HFFc6 (cell line): ENCODE data around the gene NAV3. TPM values are rescaled to one million over a fixed set of nuclear protein-coding genes. Genes with fewer than 3 reads are reported as not detected.

Experiments
- DNase-seq: peaks from one replicate; pipeline ENCODE4 v3.0.0-alpha.2; 2018
- H3K27ac Mint-ChIP-seq: 2 replicates; pipeline ENCODE4 v1.8.0; 2020; ENCODE audit warnings: mild to moderate bottlenecking, mixed read lengths
- H3K27me3 Mint-ChIP-seq: 2 replicates; pipeline ENCODE4 v1.8.0; 2021; ENCODE audit warnings: mild to moderate bottlenecking, moderate library complexity, mixed read lengths; ENCODE audit not compliant: insufficient read depth
- H3K36me3 Mint-ChIP-seq: 2 replicates; pipeline ENCODE4 v1.8.0; 2021; ENCODE audit warnings: low read depth, mixed read lengths
- H3K4me1 Mint-ChIP-seq: 2 replicates; pipeline ENCODE4 v1.8.0; 2020; ENCODE audit warnings: low read depth, mixed read lengths
- H3K4me3 Mint-ChIP-seq: 2 replicates; pipeline ENCODE4 v1.8.0; 2020; ENCODE audit warnings: mild to moderate bottlenecking, moderate library complexity, mixed read lengths
- H3K9me3 Mint-ChIP-seq: 2 replicates; pipeline ENCODE4 v1.8.0; 2020; ENCODE audit warnings: mild to moderate bottlenecking, mixed read lengths
- total RNA-seq, 6 experiments: library from RNA; stranded (reverse); fragmentation: NEBNext Ultra II Directional; extraction: Animal tissue kit (Norgen Biotek cat#: 25700); gene quantifications; 2 replicates in 1 of 6; 3 replicates in 5 of 6; pipeline ENCODE4 v1.2.3, GENCODE V29; 2021
- TF ChIP-seq, protein P1 (sequence below): fragments of 200-600 bp; sonication (generic); IDR thresholded peaks from 2 replicates; pipeline ENCODE4 v1.5.0; 2021; ENCODE audit warnings: antibody characterized with exemption, mild to moderate bottlenecking

The NAV3 gene
- total RNA-seq, 6 experiments from 2014 or later = 86.7 to 142 (median 107) TPM

DNA sequence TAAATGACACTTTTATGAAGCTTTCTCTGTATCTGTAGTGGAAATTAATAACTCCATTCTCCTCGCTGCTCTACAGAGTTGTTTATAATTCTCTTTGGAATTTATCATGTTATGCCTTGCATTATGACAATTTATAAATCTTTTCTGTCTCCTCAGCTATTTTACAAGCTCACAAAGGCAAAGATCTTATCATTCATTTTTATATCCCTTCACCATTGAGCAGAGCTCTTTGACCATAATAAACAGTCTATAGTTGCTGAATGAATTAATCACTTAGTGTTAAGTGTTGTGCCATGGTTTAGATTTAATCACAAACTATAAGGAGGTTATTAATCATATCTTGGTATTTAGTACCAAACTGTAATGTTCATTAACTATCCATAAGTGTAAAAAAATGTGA is 126.4 kb downstream of the NAV3 start:
- H3K27me3 Mint-ChIP-seq = 0 out of 2 replicates have a peak, but pooled peaks cover 3% of the 10 kb centered on the region
- peaks cover 65% of the 10 kb centered on the region for H3K4me1 Mint-ChIP-seq
- H3K36me3 Mint-ChIP-seq = peaks cover 46% of the 10 kb centered on the region
- no peak for DNase-seq
- H3K4me3 Mint-ChIP-seq = peak overlapping the region; percentile 25; the same call in 1 of the 2 replicates
- TF ChIP-seq, protein P1, sequence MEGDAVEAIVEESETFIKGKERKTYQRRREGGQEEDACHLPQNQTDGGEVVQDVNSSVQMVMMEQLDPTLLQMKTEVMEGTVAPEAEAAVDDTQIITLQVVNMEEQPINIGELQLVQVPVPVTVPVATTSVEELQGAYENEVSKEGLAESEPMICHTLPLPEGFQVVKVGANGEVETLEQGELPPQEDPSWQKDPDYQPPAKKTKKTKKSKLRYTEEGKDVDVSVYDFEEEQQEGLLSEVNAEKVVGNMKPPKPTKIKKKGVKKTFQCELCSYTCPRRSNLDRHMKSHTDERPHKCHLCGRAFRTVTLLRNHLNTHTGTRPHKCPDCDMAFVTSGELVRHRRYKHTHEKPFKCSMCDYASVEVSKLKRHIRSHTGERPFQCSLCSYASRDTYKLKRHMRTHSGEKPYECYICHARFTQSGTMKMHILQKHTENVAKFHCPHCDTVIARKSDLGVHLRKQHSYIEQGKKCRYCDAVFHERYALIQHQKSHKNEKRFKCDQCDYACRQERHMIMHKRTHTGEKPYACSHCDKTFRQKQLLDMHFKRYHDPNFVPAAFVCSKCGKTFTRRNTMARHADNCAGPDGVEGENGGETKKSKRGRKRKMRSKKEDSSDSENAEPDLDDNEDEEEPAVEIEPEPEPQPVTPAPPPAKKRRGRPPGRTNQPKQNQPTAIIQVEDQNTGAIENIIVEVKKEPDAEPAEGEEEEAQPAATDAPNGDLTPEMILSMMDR = no peak
- H3K27ac Mint-ChIP-seq = peak overlapping the region; percentile 66
- peaks cover 4% of the 10 kb centered on the region; the same call in 1 of the 2 replicates for H3K9me3 Mint-ChIP-seq

DNA sequence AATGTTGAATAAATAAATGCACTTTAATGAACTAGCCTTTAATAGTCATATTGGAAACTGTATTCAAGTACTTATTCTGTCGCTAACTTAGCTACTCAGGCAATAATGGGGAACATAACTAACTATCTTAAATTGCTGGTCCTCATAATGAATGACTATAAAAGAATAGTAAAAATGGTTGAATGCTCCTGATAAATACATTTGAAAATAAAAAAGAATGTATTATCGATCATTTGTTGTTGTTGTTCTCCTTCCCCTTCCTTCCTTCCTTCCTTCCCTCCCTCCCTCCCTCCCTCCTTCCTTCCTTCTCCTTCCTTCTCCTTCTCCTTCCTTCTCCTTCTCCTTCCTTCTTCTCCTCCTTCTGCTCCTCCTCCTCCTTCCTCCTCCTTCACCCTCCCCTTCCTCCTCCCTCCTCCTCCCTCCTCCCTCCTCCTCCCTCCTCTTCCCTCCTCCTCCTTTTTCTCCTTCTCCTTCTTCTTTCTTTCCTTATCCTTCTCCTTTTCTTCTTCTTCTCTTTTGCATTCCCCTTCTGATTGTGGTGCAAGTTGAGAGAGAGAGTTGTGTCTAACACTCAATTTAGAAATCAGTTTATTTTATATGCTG is 133.0 kb downstream of the NAV3 start:
- H3K9me3 Mint-ChIP-seq = no peaks in the 10 kb centered on the region

DNA sequence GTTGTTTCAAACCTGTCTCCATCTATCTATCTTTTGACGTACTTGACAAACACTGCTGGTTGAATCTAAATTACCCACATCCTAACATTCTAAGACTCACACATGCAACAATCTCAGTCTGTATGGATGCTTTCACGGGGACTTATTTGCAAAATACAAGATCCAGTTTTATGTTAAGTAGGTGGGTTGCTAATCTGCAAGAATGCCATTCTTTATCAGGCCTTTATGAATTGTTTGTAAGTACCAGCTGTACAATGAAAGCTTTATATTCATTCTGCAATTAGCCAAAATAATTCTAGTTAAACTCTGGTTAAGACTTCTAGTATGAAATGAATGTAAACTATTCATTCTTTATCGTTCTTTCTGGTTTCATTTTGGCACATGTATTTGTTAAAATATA is 135.1 kb downstream of the NAV3 start:
- no peak for DNase-seq
- 0 out of 2 replicates have a peak, but pooled peaks cover 3% of the 10 kb centered on the region for H3K27me3 Mint-ChIP-seq
- TF ChIP-seq, protein P1 = no peak
- H3K4me3 Mint-ChIP-seq = peak overlapping the region; percentile 28
- H3K36me3 Mint-ChIP-seq = peaks cover 39% of the 10 kb centered on the region
- H3K27ac Mint-ChIP-seq = peak overlapping the region; percentile 18
- H3K9me3 Mint-ChIP-seq = no peaks in the 10 kb centered on the region
- peaks cover 35% of the 10 kb centered on the region for H3K4me1 Mint-ChIP-seq

More for the DNA sequence above, 133.0 kb downstream of the NAV3 start:
- peak overlapping the region; percentile 66 for H3K27ac Mint-ChIP-seq
- DNase-seq = no peak
- peaks cover 27% of the 10 kb centered on the region for H3K36me3 Mint-ChIP-seq
- peaks cover 39% of the 10 kb centered on the region for H3K4me1 Mint-ChIP-seq
- 0 out of 2 replicates have a peak, but pooled peaks cover 3% of the 10 kb centered on the region for H3K27me3 Mint-ChIP-seq
- TF ChIP-seq, protein P1 = no peak
- H3K4me3 Mint-ChIP-seq = no peak overlapping the region

DNA sequence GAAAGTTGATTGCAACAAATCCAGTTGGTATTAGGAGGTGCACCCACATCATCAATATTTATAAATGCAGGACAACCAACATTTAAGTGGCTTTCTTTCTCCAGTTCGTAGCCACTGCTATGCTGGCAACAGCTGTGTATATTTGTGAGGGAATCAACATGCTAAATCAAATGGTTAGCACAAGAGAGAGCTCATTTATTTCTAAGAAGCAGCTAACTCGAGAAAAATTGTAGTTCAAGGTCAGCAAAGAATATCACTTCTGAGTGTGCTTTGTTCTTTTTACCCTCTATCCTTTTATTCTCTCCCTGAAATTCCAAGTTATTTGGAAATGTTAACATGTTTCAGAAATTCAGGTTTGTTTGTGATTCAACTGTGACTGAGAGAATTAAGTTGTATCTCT is 137.3 kb downstream of the NAV3 start:
- H3K27me3 Mint-ChIP-seq = no peaks in the 10 kb centered on the region
- H3K36me3 Mint-ChIP-seq = peaks cover 38% of the 10 kb centered on the region
- no peaks in the 10 kb centered on the region for H3K9me3 Mint-ChIP-seq
- H3K27ac Mint-ChIP-seq = no peak overlapping the region; the same call in 1 of the 2 replicates
- DNase-seq = no peak
- TF ChIP-seq, protein P1 = no peak
- peaks cover 31% of the 10 kb centered on the region for H3K4me1 Mint-ChIP-seq
- H3K4me3 Mint-ChIP-seq = no peak overlapping the region

DNA sequence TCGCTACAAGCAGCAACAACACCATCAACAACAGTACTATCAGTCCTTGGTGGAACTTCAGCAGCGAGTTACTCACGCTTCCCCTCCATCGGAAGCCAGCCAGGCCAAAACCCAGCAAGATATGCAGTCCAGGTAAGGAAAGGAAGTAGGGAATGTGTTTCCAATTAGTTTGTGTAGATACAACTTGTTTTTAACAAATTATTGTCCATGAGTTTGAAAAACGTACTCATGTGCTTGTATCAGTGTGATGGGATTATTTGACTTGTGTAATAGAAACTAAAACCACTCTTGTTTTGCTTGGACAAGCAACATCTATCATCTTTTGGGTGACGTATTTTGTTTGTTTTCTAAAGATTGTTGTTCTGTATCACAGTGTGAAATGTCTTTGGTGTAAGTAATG is 137.9 kb downstream of the NAV3 start:
- peaks cover 44% of the 10 kb centered on the region for H3K36me3 Mint-ChIP-seq
- no peaks in the 10 kb centered on the region for H3K9me3 Mint-ChIP-seq
- no peak for DNase-seq
- H3K27me3 Mint-ChIP-seq = no peaks in the 10 kb centered on the region
- H3K4me3 Mint-ChIP-seq = no peak overlapping the region
- peaks cover 37% of the 10 kb centered on the region for H3K4me1 Mint-ChIP-seq
- TF ChIP-seq, protein P1 = no peak
- no peak overlapping the region; the same call in 1 of the 2 replicates for H3K27ac Mint-ChIP-seq
